Caco-2 (cell line): ENCODE data around the gene TMEM129. TPM values are rescaled to one million over a fixed set of nuclear protein-coding genes. Genes with fewer than 3 reads are reported as not detected.

Experiments used
- BruUV-seq: library from RNA; stranded (reverse); fragments of 400-500 nt; replicated peaks from 2 replicates; lab custom pipeline; 2021; lab: Mats Ljungman, UMichigan
- CTCF ChIA-PET: fragments of 300-600 bp; sonication (Branson Sonifier 250); formaldehyde crosslinking; loops from one replicate; lab custom pipeline; 2022; ENCODE audit warnings: antibody characterized with exemption; lab: Charles Lee
- POLR2A ChIA-PET: fragments of 300-600 bp; sonication (Branson Sonifier 250); formaldehyde crosslinking; loops from one replicate; lab custom pipeline; 2022; ENCODE audit warnings: antibody characterized with exemption; lab: Charles Lee
- DNase-seq, 2 experiments: peaks; one replicate each; pipeline versions ENCODE4 v3.0.0 to v3.0.0-alpha.2; 2020 to 2022
- H3K27me3 ChIP-seq: replicated peaks from 2 replicates; pipeline ENCODE4 v1.6.0; 2011; ENCODE audit warnings: low read length; ENCODE audit not compliant: control insufficient read depth, insufficient read depth
- H3K36me3 ChIP-seq: 2 replicates; pipeline ENCODE4 v1.5.1; 2011; ENCODE audit warnings: low read length; ENCODE audit not compliant: control insufficient read depth, insufficient read depth
- H3K4me1 ChIP-seq: fragments of 250-450 bp; sonication (Bioruptor Pico); 2 replicates; pipeline ENCODE4 v1.5.1; 2020; ENCODE audit warnings: mild to moderate bottlenecking
- H3K4me3 ChIP-seq: 2 replicates; pipeline ENCODE4 v1.5.1; 2011; ENCODE audit warnings: low read depth, mild to moderate bottlenecking, control low read depth, low read length
- H3K9me3 ChIP-seq: fragments of 250-450 bp; sonication (Bioruptor Pico); 2 replicates; pipeline ENCODE4 v1.5.1; 2020; ENCODE audit warnings: mild to moderate bottlenecking, moderate library complexity
- H3K27ac Mint-ChIP-seq: one replicate; pipeline ENCODE4 v1.8.0; 2022; ENCODE audit warnings: mixed read lengths; ENCODE audit not compliant: unreplicated experiment
- H3K27me3 Mint-ChIP-seq: one replicate; pipeline ENCODE4 v1.8.0; 2022; ENCODE audit warnings: mixed read lengths; ENCODE audit not compliant: insufficient read depth, unreplicated experiment
- H3K36me3 Mint-ChIP-seq: one replicate; pipeline ENCODE4 v1.8.0; 2022; ENCODE audit warnings: mild to moderate bottlenecking, mixed read lengths; ENCODE audit not compliant: insufficient read depth, unreplicated experiment
- H3K4me1 Mint-ChIP-seq: one replicate; pipeline ENCODE4 v1.8.0; 2022; ENCODE audit warnings: low read depth, mixed read lengths; ENCODE audit not compliant: unreplicated experiment
- H3K4me3 Mint-ChIP-seq: one replicate; pipeline ENCODE4 v1.8.0; 2022; ENCODE audit warnings: mild to moderate bottlenecking, moderate library complexity, mixed read lengths; ENCODE audit not compliant: unreplicated experiment
- H3K9me3 Mint-ChIP-seq: one replicate; pipeline ENCODE4 v1.8.0; 2022; ENCODE audit warnings: mixed read lengths; ENCODE audit not compliant: unreplicated experiment
- CTCF ChIP-seq, 2 experiments: fragments of 200-600 bp in 1 of 2; IDR thresholded peaks; 1 replicate in 1 of 2; 2 replicates in 1 of 2; pipeline versions ENCODE4 v1.5.1 to v1.8.0; 2011 to 2022; ENCODE audit warnings: antibody characterized with exemption in 1 of 2, control low read depth in 1 of 2, inconsistent platforms in 1 of 2, low read depth in 1 of 2, low read length in 1 of 2, mild to moderate bottlenecking in 1 of 2, moderate library complexity in 1 of 2; ENCODE audit not compliant: insufficient read depth in 1 of 2, severe bottlenecking in 1 of 2, unreplicated experiment in 1 of 2
- intact Hi-C: fragments of 100-400 bp; cut with micrococcal nuclease; formaldehyde crosslinking; loops from one replicate; pipeline ENCODE4 v1.10.0; 2022; ENCODE audit not compliant: unreplicated experiment
- total RNA-seq: library from RNA; stranded (reverse); gene quantifications from 2 replicates; pipeline ENCODE4 v1.2.3, GENCODE V29; 2022

The TMEM129 gene
- total RNA-seq, 1 experiment from 2014 or later: 39.0 TPM

GRCh38 chr4:1683261-1683735, 37.8 kb downstream of the TMEM129 start:
- Mint-ChIP-seq H3K4me3 (peak overlapping the region; percentile 77), H3K27me3 (no peaks in the 10 kb centered on the region), H3K27ac (peak overlapping the region; percentile 59), H3K4me1 (peaks cover 8% of the 10 kb centered on the region), H3K9me3 (no peaks in the 10 kb centered on the region), H3K36me3 (peaks cover 30% of the 10 kb centered on the region)
- Histone ChIP-seq H3K4me3 (peak overlapping the region; percentile 67), H3K27me3 (no peaks in the 10 kb centered on the region), H3K4me1 (peaks cover 10% of the 10 kb centered on the region; the same call in 1 of the 2 replicates), H3K36me3 (no peaks in the 10 kb centered on the region), H3K9me3 (no peaks in the 10 kb centered on the region)
- no TSS peak for BruUV-seq
- DNase-seq: no peak
- ChIA-PET CTCF (interaction anchor here (0.6 kb wide), 1 partner anchor 38 kb away, joined by 3 read pairs; the partner anchor contains the start of gene TMEM129), POLR2A (no interaction called here)
- intact Hi-C loops: no loop called here
- no peak for TF ChIP-seq CTCF (IDR thresholded peaks at IDR 0.05; ENCODE audit: insufficient read depth in 1 of 2, low read depth in 1 of 2, low read length in 1 of 2, severe bottlenecking in 1 of 2, unreplicated experiment in 1 of 2)

GRCh38 chr4:1682860-1683259, 38.3 kb downstream of the TMEM129 start:
- Histone ChIP-seq H3K4me3 (no peak overlapping the region; the same call in 1 of the 2 replicates), H3K27me3 (no peaks in the 10 kb centered on the region), H3K9me3 (no peaks in the 10 kb centered on the region), H3K36me3 (no peaks in the 10 kb centered on the region), H3K4me1 (peaks cover 10% of the 10 kb centered on the region; the same call in 1 of the 2 replicates)
- Mint-ChIP-seq H3K27me3 (no peaks in the 10 kb centered on the region), H3K36me3 (peaks cover 25% of the 10 kb centered on the region), H3K4me3 (peak overlapping the region; percentile 77), H3K9me3 (no peaks in the 10 kb centered on the region), H3K4me1 (peaks cover 8% of the 10 kb centered on the region), H3K27ac (peak overlapping the region; percentile 59)
- no peak for TF ChIP-seq CTCF (IDR thresholded peaks at IDR 0.05; ENCODE audit: insufficient read depth in 1 of 2, low read depth in 1 of 2, low read length in 1 of 2, severe bottlenecking in 1 of 2, unreplicated experiment in 1 of 2)
- TSS peak; percentile 70 for BruUV-seq
- DNase-seq: no peak
- intact Hi-C loops: no loop called here
- CTCF ChIA-PET: interaction anchor here (1.0 kb wide), 1 partner anchor 10 kb away, joined by 4 read pairs; no protein-coding TSS in a partner anchor
- POLR2A ChIA-PET: no interaction called here

GRCh38 chr4:1678244-1678643, 42.9 kb downstream of the TMEM129 start:
- no peak overlapping the region for H3K27ac Mint-ChIP-seq
- Histone ChIP-seq H3K4me1 (no peaks in the 10 kb centered on the region), H3K27me3 (no peaks in the 10 kb centered on the region), H3K4me3 (no peak overlapping the region), H3K36me3 (no peaks in the 10 kb centered on the region), H3K9me3 (no peaks in the 10 kb centered on the region)
- no peak for DNase-seq
- peaks cover 2% of the 10 kb centered on the region for H3K27me3 Mint-ChIP-seq
- no TSS peak for BruUV-seq
- TF ChIP-seq CTCF (IDR thresholded peaks at IDR 0.05; ENCODE audit: insufficient read depth in 1 of 2, low read depth in 1 of 2, low read length in 1 of 2, severe bottlenecking in 1 of 2, unreplicated experiment in 1 of 2): no peak
- H3K36me3 Mint-ChIP-seq: peaks cover 6% of the 10 kb centered on the region
- no peaks in the 10 kb centered on the region for H3K9me3 Mint-ChIP-seq
- H3K4me3 Mint-ChIP-seq: no peak overlapping the region
- POLR2A ChIA-PET: no interaction called here
- CTCF ChIA-PET: no interaction called here
- H3K4me1 Mint-ChIP-seq: peaks cover 8% of the 10 kb centered on the region
- intact Hi-C loops: no loop called here
